ENCODE measurements around the gene JCHAIN.

Gene JCHAIN

DNA sequence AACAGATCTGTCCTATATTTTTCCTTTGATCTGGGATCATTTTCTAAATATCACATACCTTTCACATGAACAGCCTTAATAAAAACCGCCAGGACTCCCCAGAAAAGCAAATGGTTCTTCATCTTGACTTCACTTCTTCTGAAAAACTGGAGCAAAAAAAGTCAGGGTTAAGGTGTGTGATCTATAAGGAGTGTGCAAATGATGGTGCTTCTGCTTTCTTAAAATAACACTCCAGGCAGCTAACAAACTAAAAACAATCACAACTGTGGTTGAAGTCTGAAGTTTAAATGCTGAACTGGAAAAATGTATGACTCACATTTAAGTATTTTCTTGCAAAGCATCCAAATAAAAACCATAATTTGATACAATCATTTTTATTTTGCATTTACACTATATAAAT lies at the start of gene JCHAIN:
Gene JCHAIN (minus strand): TSS at position 140 of the 400 bp plus-strand sequence. CDS start 18 bp downstream, at position 122.
- H3K9me3 Mint-ChIP-seq: no peaks in the 10 kb centered on the region
- no peak within 1 kb of the TSS for H3K4me3 Mint-ChIP-seq
- H3K36me3 Mint-ChIP-seq (ENCODE audit: low read depth): no peaks in the 10 kb centered on the region
- peaks cover 14% of the 10 kb centered on the region for H3K27me3 Mint-ChIP-seq (ENCODE audit: low read depth)
- no peaks in the 10 kb centered on the region for H3K4me1 Mint-ChIP-seq (ENCODE audit: low read depth)
- no peak within 1 kb of the TSS for H3K27ac Mint-ChIP-seq

DNA sequence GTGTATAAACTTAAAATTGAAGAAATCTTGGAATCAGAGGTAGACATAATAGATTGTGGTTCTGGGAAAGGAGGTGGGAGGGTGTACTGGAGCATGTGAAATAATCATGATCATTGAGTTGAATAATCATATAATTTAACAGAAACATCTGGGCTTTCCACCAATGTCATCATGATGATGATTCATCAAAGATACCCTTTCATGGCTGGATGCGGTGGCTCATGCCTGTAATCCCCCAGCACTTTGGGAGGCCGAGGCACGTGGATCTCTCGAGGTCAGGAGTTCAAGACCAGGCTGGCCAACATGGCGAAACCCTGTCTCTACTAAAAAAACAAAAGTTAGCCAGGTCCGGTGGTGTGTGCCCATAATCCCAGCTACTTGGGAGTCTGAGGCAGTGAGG lies 48.8 kb upstream of the JCHAIN start:
- H3K4me3 Mint-ChIP-seq: no peak overlapping the region
- H3K27ac Mint-ChIP-seq: no peak overlapping the region
- H3K4me1 Mint-ChIP-seq (ENCODE audit: low read depth): peaks cover 4% of the 10 kb centered on the region
- no peaks in the 10 kb centered on the region for H3K27me3 Mint-ChIP-seq (ENCODE audit: low read depth)
- no peaks in the 10 kb centered on the region for H3K36me3 Mint-ChIP-seq (ENCODE audit: low read depth)
- H3K9me3 Mint-ChIP-seq: no peaks in the 10 kb centered on the region

DNA sequence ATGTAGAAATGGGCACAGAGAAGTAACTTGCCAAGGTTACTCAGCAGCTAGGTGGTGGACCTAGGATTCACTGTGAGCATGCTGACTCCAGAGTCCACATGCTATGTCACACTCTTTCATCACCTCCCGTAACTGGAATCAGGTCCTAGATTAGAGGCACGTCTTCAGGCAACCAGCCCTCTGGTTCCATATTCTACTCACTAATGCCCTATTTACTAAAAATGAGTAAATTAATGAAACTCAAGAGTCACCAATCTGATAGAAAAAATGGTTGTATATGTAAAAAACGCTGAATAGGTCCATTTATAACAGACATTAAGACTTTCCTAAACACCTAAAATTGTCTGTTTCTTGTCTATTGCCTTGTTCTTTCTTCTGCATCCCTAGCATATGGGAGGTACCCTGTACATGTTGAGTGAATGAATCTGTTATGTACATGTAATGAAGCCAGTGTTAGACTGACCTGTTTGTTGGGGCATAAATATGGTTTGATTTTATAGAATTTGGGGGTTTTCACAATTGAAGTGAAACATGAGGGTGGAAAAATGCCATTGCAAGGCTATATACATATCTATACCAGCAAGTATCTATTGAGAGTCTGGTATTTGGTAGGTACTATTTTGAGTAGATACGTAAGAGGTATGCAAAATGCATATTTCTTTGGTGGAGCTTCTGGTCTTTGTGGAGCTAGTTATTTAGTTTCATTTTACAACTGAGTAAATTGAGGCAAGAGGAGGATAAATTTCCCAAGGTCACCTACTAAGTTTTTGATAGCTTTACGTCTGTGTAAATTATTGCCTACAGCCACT lies 48.0 kb upstream of the JCHAIN start:
- Mint-ChIP-seq H3K27me3 (ENCODE audit: low read depth) (no peaks in the 10 kb centered on the region), H3K27ac (no peak overlapping the region), H3K9me3 (no peaks in the 10 kb centered on the region), H3K4me1 (ENCODE audit: low read depth) (peaks cover 4% of the 10 kb centered on the region), H3K4me3 (no peak overlapping the region), H3K36me3 (ENCODE audit: low read depth) (no peaks in the 10 kb centered on the region)

DNA sequence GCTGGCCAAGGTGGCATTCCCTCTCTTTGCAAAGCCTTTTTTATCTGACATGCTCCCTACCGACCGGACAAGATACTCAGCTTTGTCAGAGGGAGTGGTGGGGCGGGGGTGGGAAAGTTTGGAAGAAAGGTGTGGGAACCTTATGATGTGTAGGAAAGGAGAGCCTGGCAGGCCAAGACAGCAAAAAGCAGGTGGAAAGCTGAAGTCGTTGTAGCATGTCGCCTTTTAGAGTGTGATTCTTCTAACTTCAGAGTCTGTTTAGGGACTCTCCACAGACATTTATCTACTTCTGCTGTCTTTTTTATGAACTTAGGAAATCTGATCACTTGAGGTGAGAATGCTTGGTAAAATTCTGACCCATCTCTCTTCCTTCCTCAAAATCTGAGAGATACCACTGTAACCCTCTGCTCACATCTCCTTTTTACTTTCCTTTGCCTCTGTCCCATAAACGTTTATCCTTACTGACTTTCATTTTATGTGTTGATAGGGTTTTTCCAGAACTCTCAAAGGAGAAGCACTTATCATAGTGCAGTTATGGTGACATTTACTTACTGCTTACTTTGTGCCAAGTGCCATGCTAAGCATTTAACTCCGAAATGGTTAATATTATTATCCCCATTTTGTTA lies 47.3 kb upstream of the JCHAIN start:
- H3K4me3 Mint-ChIP-seq: no peak overlapping the region
- no peaks in the 10 kb centered on the region for H3K27me3 Mint-ChIP-seq (ENCODE audit: low read depth)
- H3K4me1 Mint-ChIP-seq (ENCODE audit: low read depth): peaks cover 4% of the 10 kb centered on the region
- no peak overlapping the region for H3K27ac Mint-ChIP-seq
- no peaks in the 10 kb centered on the region for H3K36me3 Mint-ChIP-seq (ENCODE audit: low read depth)
- H3K9me3 Mint-ChIP-seq: no peaks in the 10 kb centered on the region

DNA sequence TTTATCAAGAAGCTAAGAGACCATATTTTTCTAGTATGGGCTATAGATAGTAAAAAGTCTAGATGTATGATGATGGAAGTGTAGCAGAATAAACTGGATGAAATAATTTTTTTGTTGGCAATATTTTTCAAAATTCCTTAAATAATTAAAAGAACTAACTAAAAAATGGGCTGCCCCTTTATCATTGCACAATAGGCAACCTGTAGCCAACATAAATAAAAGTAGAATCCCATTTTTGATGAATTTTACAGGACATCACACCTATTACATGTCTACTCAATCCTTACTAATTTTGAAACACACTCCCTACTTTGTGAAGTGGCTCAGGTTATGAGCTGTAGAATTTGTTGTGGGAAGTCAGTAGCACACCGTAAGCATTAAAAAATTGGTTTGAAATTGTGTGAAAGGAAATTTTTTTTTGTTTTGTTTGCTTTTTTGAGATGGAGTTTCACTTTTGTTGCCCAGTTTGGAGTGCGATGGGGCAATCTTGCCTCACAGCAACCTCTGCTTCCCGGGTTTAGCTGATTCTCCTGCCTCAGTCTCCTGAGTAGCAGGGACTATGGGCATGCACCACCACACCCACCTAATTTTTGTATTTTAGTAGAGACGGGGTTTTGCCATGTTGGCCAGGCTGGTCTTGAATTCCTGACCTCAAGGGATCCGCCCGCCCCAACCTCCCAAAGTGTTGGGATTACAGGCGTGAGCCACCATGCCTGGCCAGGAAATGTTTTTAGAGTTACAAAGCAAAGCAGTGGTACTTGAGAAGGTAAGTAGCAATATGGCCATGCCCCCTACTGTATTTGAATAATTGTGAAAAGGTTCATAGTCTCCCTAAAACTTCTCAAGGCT lies 46.5 kb upstream of the JCHAIN start:
- Mint-ChIP-seq H3K9me3 (no peaks in the 10 kb centered on the region), H3K27me3 (ENCODE audit: low read depth) (no peaks in the 10 kb centered on the region), H3K27ac (no peak overlapping the region), H3K4me1 (ENCODE audit: low read depth) (peaks cover 4% of the 10 kb centered on the region), H3K4me3 (no peak overlapping the region), H3K36me3 (ENCODE audit: low read depth) (no peaks in the 10 kb centered on the region)

DNA sequence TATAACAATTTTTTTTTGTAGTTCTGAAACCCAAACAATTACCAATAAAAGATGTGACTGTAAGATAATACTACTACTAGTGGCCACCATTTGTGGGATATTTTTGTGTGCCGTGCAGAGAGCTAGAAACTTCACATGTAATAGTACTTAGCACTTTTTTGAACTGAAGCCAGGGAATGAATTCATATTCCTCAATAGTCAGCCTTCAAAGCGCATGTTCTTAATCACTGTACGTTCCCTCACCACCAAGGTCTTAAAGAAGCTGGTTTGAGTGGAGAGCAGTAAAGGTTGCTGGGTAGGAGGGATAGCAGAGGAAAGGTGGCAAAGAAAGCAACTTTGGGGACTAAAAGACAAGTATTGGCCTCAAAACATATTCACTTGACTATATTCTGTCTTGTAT lies 45.8 kb upstream of the JCHAIN start:
- no peak overlapping the region for H3K27ac Mint-ChIP-seq
- no peaks in the 10 kb centered on the region for H3K27me3 Mint-ChIP-seq (ENCODE audit: low read depth)
- peaks cover 4% of the 10 kb centered on the region for H3K4me1 Mint-ChIP-seq (ENCODE audit: low read depth)
- H3K9me3 Mint-ChIP-seq: no peaks in the 10 kb centered on the region
- H3K36me3 Mint-ChIP-seq (ENCODE audit: low read depth): no peaks in the 10 kb centered on the region
- H3K4me3 Mint-ChIP-seq: no peak overlapping the region

DNA sequence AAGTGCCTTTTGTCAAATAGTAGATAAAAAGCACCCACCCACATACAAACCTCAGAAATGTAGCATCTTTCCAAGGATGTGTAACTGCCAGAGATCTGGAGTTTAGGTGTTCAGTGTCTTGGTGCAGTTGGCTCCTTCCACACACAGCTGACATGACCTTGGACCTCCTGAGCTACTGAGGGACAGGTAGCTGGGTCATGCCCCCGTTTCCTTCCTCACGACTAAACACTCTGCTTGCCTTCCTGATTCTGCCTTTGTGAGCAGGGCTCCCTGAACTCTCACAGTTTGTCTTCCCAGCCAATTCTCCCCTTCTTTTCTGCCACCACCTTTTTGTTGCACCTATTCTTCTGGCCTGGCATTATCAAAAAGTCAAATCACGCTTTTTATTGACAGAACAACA lies 45.3 kb upstream of the JCHAIN start:
- no peak overlapping the region for H3K4me3 Mint-ChIP-seq
- peaks cover 4% of the 10 kb centered on the region for H3K4me1 Mint-ChIP-seq (ENCODE audit: low read depth)

DNA sequence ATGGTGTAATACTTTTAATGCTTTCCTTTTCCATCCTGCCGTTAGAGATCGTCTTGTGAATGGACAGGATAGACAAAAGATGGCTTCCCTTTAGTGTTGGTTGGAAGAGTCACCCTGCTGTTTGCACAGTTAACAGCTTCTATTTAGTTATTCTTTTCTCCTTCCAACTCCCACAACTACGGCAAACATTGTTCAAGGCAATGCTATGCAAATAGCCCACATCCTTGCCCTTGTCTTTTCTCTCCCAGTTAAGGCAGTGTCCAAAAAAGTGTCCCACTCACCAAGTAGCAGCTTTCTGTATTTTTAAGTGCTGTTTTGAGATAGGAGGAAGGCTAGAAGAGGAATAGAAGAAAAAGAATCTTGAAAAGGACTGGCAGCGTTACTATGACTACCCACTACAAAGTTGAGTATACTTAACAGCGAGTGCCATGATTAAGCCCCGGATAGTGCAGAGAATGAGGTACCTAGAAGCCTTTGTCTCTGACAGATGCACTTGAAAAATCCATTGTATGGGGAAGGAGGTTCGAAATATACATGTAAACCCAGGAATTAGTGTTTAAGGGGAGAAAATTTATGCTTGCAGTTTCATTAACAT lies 43.4 kb upstream of the JCHAIN start:
- Mint-ChIP-seq H3K4me1 (ENCODE audit: low read depth) (peaks cover 14% of the 10 kb centered on the region), H3K36me3 (ENCODE audit: low read depth) (no peaks in the 10 kb centered on the region), H3K4me3 (no peak overlapping the region), H3K9me3 (no peaks in the 10 kb centered on the region), H3K27ac (no peak overlapping the region), H3K27me3 (ENCODE audit: low read depth) (no peaks in the 10 kb centered on the region)

More for the DNA sequence above, 45.3 kb upstream of the JCHAIN start:
- Mint-ChIP-seq H3K27me3 (ENCODE audit: low read depth) (no peaks in the 10 kb centered on the region), H3K27ac (no peak overlapping the region), H3K9me3 (no peaks in the 10 kb centered on the region), H3K36me3 (ENCODE audit: low read depth) (no peaks in the 10 kb centered on the region)

DNA sequence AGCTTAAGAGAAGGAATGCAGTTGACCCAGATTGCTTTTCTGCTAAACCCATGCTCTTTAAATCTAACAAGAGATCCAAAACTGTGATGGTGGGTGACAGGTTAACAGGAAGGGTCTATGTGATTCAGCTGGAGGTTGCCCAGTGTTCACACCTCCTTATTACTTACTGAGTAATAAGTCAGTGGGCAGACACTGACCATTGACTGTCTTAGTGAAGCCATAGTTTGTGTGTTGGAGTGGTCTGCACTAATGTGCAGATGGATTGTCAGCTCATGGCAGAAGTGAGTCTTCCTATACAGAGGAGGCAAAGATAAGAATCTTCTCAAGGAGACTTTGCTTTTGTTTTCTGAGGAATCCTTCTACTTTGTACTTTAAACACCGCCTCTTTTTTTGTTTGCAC lies 40.2 kb upstream of the JCHAIN start:
- peaks cover 21% of the 10 kb centered on the region for H3K4me1 Mint-ChIP-seq (ENCODE audit: low read depth)
- no peak overlapping the region for H3K27ac Mint-ChIP-seq
- no peaks in the 10 kb centered on the region for H3K9me3 Mint-ChIP-seq
- peaks cover 2% of the 10 kb centered on the region for H3K36me3 Mint-ChIP-seq (ENCODE audit: low read depth)
- peak overlapping the region; percentile 83 for H3K4me3 Mint-ChIP-seq
- no peaks in the 10 kb centered on the region for H3K27me3 Mint-ChIP-seq (ENCODE audit: low read depth)

DNA sequence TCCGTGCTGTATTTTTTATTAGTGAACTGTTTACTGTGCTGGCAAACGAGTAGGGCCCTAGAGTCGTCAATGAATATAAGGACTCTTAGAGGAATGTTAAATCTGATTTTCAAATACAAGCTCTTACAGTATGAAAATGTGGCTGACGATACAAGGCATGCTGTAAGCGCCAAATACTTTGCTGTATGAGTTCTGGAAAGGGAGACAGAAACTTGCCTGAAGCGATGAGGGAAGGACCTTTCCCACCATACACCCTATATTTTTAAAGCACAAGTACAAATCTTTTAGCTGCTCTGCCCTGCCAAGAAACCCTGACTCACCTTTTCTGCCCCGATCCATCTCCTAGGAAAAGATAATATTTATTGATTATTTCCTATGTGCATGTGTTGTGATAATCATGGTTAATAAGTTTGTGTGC lies 39.7 kb upstream of the JCHAIN start:
- H3K27ac Mint-ChIP-seq: peak overlapping the region; percentile 41
- H3K36me3 Mint-ChIP-seq (ENCODE audit: low read depth): peaks cover 2% of the 10 kb centered on the region
- H3K4me1 Mint-ChIP-seq (ENCODE audit: low read depth): peaks cover 21% of the 10 kb centered on the region
- no peaks in the 10 kb centered on the region for H3K27me3 Mint-ChIP-seq (ENCODE audit: low read depth)
- H3K4me3 Mint-ChIP-seq: peak overlapping the region; percentile 83
- no peaks in the 10 kb centered on the region for H3K9me3 Mint-ChIP-seq

DNA sequence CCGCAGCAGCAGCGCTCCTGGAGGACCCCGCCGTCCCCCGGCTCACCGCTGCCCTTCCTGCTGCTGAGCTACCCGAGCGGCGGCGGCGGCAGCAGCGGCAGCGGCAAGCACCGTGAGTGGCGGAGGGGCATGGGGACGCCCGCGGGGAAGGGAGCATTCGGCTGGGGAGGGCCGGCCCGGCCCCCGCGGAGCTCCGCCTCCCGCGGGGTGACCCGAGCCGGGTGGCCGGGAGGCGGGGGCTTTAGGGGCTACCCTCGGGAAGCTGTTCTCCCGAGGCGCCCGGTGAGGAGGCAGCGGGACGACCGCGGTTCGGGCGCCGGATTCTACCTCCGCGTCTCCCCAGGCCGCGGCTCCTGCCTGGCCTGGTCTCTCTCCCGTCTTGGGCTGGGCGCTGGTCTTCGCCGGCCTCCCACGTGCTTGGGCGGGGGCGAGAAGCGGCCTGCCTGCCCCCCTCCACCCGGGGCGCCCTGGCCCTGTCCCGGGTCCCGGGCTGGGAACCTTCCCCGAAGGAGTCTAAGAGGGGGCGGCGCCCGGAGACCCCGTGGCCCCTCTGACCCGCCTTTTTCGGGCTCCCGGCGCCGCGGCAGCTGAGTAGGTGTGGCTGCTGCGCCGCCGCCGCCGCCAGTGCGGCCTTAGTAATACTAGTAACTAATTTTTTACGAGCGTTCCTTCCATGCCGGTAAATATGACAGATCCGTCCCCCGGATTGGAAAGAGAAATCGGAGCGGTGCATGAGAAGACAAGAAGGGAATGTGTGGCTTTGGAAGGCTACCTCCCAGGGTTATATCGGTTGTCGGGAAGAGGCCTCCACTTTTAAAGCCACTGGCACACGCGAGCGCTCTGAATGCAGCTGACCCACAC lies 39.1 kb upstream of the JCHAIN start:
- H3K36me3 Mint-ChIP-seq (ENCODE audit: low read depth): peaks cover 2% of the 10 kb centered on the region
- H3K4me3 Mint-ChIP-seq: peak overlapping the region; percentile 83
- H3K27me3 Mint-ChIP-seq (ENCODE audit: low read depth): no peaks in the 10 kb centered on the region
- H3K4me1 Mint-ChIP-seq (ENCODE audit: low read depth): peaks cover 21% of the 10 kb centered on the region
- H3K27ac Mint-ChIP-seq: peak overlapping the region; percentile 41
- no peaks in the 10 kb centered on the region for H3K9me3 Mint-ChIP-seq

DNA sequence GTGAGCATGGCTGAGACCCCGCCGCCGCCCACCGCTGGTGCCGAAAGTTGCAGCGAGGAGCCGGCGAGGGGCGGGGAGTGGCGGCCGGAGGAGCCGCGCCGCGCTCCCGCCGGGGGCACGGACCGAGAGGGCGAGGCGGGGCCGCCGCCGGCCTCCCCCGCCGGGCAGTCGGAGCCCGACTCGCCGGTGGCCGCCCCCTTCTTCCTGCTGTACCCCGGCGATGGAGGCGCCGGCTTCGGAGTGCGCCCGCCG lies 38.5 kb upstream of the JCHAIN start:
- Mint-ChIP-seq H3K36me3 (ENCODE audit: low read depth) (peaks cover 2% of the 10 kb centered on the region), H3K9me3 (no peaks in the 10 kb centered on the region), H3K27ac (no peak overlapping the region), H3K4me3 (peak overlapping the region; percentile 54), H3K4me1 (ENCODE audit: low read depth) (peaks cover 21% of the 10 kb centered on the region), H3K27me3 (ENCODE audit: low read depth) (no peaks in the 10 kb centered on the region)

DNA sequence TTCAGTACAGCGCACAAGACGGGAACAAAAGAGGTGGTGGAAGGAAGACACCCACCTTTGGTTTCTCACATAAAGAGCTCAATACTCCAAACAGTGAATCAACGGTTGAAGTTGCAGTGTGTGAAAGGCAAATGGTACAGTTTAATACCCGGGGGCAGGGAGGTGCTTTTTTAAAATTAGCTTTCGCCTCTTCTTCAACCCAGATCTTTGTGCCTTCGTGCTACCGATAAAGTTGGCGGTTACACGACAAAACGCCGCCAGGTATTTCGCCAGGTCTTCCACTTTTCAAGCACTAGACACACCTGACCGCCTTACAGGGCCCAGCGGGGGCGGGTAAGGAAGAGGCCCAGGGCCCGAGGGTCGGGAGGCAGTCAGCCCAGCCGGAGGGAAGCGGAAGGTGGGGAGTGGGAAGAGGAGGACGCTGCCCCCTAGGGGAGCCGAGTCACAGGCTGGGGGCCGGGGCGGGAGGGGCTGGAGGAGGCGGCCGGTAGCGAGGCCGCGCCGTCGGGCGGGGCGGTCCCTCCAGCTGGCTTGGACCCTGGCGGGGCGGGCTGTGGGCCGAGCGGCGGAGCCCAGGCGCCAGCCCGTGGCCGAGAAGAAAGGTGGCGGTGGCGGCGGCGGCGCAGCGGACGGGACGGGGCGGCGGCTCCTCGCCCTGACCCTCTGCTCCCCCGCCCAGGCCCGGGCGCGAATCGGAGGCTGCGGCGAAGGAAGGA lies 38.1 kb upstream of the JCHAIN start:
- Mint-ChIP-seq H3K36me3 (ENCODE audit: low read depth) (peaks cover 2% of the 10 kb centered on the region), H3K27ac (peak overlapping the region; percentile 81), H3K4me3 (peak overlapping the region; percentile 87), H3K27me3 (ENCODE audit: low read depth) (no peaks in the 10 kb centered on the region), H3K4me1 (ENCODE audit: low read depth) (peaks cover 21% of the 10 kb centered on the region), H3K9me3 (no peaks in the 10 kb centered on the region)

Data from T-helper 1 cell treated with Interleukin-12 subunit alpha and Interleukin-12 subunit beta and Interleukin-4 antibody, amounts not matched to agents 30 μg/mL and 1 μg/mL, for 36 hours (primary cell).